HEK293 (cell line): ENCODE results near the gene SMC1B.

Source experiments
- CTCF ChIA-PET: fragments of 350-600 bp; formaldehyde crosslinking; extraction: SDS; loops from one replicate; lab custom pipeline; 2021; ENCODE audit warnings: antibody characterized with exemption; lab: Yijun Ruan, JAX
- POLR2A ChIA-PET: fragments of 300-600 bp; formaldehyde crosslinking; extraction: SDS; loops from one replicate; lab custom pipeline; 2020; ENCODE audit warnings: antibody characterized with exemption, inconsistent platforms; lab: Yijun Ruan, JAX
- H3K27ac ChIP-seq: fragments of 200-500 bp; sonication (Bioruptor generic); 2 replicates; pipeline ENCODE4 v1.5.1; 2014; ENCODE audit warnings: low read depth, low read length, control low read depth, inconsistent platforms; ENCODE audit errors: extremely low read depth
- H3K36me3 ChIP-seq, 2 experiments: fragments of 200-500 bp in 1 of 2; sonication (Bioruptor generic) in 1 of 2; 1 replicate in 1 of 2; 2 replicates in 1 of 2; pipeline ENCODE4 v1.5.1; 2014 to 2017; ENCODE audit warnings: inconsistent platforms in 2 of 2, low read length in 2 of 2; ENCODE audit not compliant: control insufficient read depth in 2 of 2, insufficient read depth in 1 of 2
- H3K4me1 ChIP-seq: fragments of 200-500 bp; sonication (Bioruptor generic); 2 replicates; pipeline ENCODE4 v1.5.1; 2014; ENCODE audit warnings: mild to moderate bottlenecking, low read length, inconsistent platforms; ENCODE audit not compliant: control insufficient read depth, insufficient read depth
- H3K4me3 ChIP-seq: 2 replicates; pipeline ENCODE4 v1.5.1; 2011; ENCODE audit warnings: low read depth, mild to moderate bottlenecking, control low read depth, low read length, moderate library complexity
- H3K9me3 ChIP-seq: fragments of 200-500 bp; sonication (Bioruptor generic); 2 replicates; pipeline ENCODE4 v1.5.1; 2014; ENCODE audit warnings: low read depth, low read length, inconsistent platforms; ENCODE audit not compliant: control insufficient read depth, insufficient read depth
- BCL11B ChIP-seq: fragments of 450-650 bp; formaldehyde crosslinking; IDR thresholded peaks from 2 replicates; pipeline ENCODE4 v1.5.1; 2016; ENCODE audit warnings: low read depth, missing biosample characterization, missing genetic modification characterization
- EGR2 ChIP-seq: fragments of 450-650 bp; formaldehyde crosslinking; IDR thresholded peaks from 2 replicates; pipeline ENCODE4 v1.5.1; 2016; ENCODE audit warnings: low read depth, missing biosample characterization, missing genetic modification characterization
- IKZF3 ChIP-seq: fragments of 450-650 bp; IDR thresholded peaks from 2 replicates; pipeline ENCODE4 v1.5.0; 2018; ENCODE audit warnings: missing biosample characterization, mild to moderate bottlenecking, missing genetic modification characterization, moderate library complexity
- TRIM28 ChIP-seq: IDR thresholded peaks from 2 replicates; pipeline ENCODE4 v1.6.1; 2011; ENCODE audit warnings: low read length, control low read depth, borderline replicate concordance
- ZBTB1 ChIP-seq: fragments of 450-650 bp; formaldehyde crosslinking; IDR thresholded peaks from 2 replicates; pipeline ENCODE4 v1.5.1; 2016; ENCODE audit warnings: missing biosample characterization, missing genetic modification characterization
- ZFHX2 ChIP-seq: fragments of 450-650 bp; formaldehyde crosslinking; conservative IDR thresholded peaks from 2 replicates; pipeline ENCODE4 v1.5.1; 2016; ENCODE audit warnings: missing biosample characterization, missing genetic modification characterization
- ZNF214 ChIP-seq: fragments of 450-650 bp; formaldehyde crosslinking; IDR thresholded peaks from 2 replicates; pipeline ENCODE4 v1.5.1; 2017; ENCODE audit warnings: missing biosample characterization, mild to moderate bottlenecking, missing genetic modification characterization, borderline replicate concordance
- ZNF544 ChIP-seq: fragments of 450-650 bp; formaldehyde crosslinking; IDR thresholded peaks from 2 replicates; pipeline ENCODE4 v1.5.0; 2017; ENCODE audit warnings: missing biosample characterization, missing genetic modification characterization
- ZNF629 ChIP-seq: fragments of 450-650 bp; formaldehyde crosslinking; IDR thresholded peaks from 2 replicates; pipeline ENCODE4 v1.5.1; 2017; ENCODE audit warnings: missing biosample characterization, missing genetic modification characterization
- ZNF660 ChIP-seq: fragments of 450-650 bp; IDR thresholded peaks from 2 replicates; pipeline ENCODE4 v1.5.1; 2018; ENCODE audit warnings: missing biosample characterization, mild to moderate bottlenecking, missing genetic modification characterization
- ZNF76 ChIP-seq: fragments of 450-650 bp; formaldehyde crosslinking; IDR thresholded peaks from 2 replicates; pipeline ENCODE4; 2016; ENCODE audit warnings: low read depth, missing biosample characterization, missing genetic modification characterization, borderline replicate concordance
- ZSCAN30 ChIP-seq: fragments of 450-650 bp; IDR thresholded peaks from 2 replicates; pipeline ENCODE4 v1.5.1; 2018; ENCODE audit warnings: missing biosample characterization, mild to moderate bottlenecking, missing genetic modification characterization, moderate library complexity
- ZXDB ChIP-seq: fragments of 450-650 bp; formaldehyde crosslinking; IDR thresholded peaks from 2 replicates; pipeline ENCODE4 v1.5.1; 2016; ENCODE audit warnings: missing biosample characterization, missing genetic modification characterization
- TF ChIP-seq, protein P1 (sequence below): fragments of 450-650 bp; formaldehyde crosslinking; IDR thresholded peaks from 2 replicates; pipeline ENCODE4 v1.5.1; 2016; ENCODE audit warnings: missing biosample characterization, missing genetic modification characterization
- TF ChIP-seq, protein P2 (sequence below): fragments of 450-650 bp; formaldehyde crosslinking; IDR thresholded peaks from 2 replicates; pipeline ENCODE4 v1.5.1; 2016; ENCODE audit warnings: missing biosample characterization, missing genetic modification characterization
- TF ChIP-seq, protein P3 (sequence below): fragments of 450-650 bp; formaldehyde crosslinking; IDR thresholded peaks from 2 replicates; pipeline ENCODE4 v1.5.1; 2016; ENCODE audit warnings: missing biosample characterization, missing genetic modification characterization
- TF ChIP-seq, protein P4 (sequence below): fragments of 450-650 bp; formaldehyde crosslinking; IDR thresholded peaks from 2 replicates; pipeline ENCODE4 v1.5.1; 2016; ENCODE audit warnings: missing biosample characterization, missing genetic modification characterization
- TF ChIP-seq, protein P5 (sequence below): fragments of 450-650 bp; formaldehyde crosslinking; IDR thresholded peaks from 2 replicates; pipeline ENCODE4 v1.5.1; 2017; ENCODE audit warnings: missing biosample characterization, missing genetic modification characterization
- TF ChIP-seq, protein P6 (sequence below): fragments of 450-650 bp; IDR thresholded peaks from 2 replicates; pipeline ENCODE4 v1.5.1; 2018; ENCODE audit warnings: missing biosample characterization, mild to moderate bottlenecking, missing genetic modification characterization

The SMC1B gene

DNA sequence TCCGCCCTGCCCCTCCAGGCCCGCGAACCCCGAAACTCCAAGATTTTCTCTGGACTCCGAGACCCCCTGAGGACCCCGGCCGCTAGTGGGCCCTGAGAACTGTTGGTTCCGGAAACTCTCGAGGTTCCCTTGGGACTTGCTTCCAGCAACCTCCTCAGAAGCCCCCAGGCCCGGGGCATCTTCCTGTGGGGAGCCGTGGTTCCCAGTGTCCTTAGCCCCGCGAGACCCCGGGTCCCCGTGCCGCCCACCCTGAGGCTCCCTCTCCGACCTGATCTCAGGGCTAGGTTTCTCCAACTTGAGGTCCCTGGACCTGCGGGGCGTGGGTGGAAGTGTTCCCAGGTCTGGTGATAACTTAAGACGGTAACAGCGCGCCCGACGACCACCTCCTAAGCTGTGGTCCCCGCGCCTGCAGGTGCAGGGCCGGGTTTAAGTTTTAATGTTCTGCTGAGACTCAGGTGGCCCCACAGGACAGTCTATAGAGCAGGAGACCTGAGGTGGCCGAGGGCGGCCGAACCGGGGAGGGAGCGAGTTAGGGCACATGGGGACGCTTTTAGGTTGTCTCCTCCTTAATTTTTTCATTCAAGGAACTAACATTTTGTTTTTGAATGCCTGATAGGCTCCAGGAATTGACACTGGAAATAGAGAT, 102.9 kb downstream of the SMC1B start (continued):
- TF ChIP-seq, protein P1, sequence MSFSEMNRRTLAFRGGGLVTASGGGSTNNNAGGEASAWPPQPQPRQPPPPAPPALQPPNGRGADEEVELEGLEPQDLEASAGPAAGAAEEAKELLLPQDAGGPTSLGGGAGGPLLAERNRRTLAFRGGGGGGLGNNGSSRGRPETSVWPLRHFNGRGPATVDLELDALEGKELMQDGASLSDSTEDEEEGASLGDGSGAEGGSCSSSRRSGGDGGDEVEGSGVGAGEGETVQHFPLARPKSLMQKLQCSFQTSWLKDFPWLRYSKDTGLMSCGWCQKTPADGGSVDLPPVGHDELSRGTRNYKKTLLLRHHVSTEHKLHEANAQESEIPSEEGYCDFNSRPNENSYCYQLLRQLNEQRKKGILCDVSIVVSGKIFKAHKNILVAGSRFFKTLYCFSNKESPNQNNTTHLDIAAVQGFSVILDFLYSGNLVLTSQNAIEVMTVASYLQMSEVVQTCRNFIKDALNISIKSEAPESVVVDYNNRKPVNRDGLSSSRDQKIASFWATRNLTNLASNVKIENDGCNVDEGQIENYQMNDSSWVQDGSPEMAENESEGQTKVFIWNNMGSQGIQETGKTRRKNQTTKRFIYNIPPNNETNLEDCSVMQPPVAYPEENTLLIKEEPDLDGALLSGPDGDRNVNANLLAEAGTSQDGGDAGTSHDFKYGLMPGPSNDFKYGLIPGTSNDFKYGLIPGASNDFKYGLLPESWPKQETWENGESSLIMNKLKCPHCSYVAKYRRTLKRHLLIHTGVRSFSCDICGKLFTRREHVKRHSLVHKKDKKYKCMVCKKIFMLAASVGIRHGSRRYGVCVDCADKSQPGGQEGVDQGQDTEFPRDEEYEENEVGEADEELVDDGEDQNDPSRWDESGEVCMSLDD = peak; percentile 0; the same call in 1 of the 2 replicates
- TF ChIP-seq TRIM28 (no peak), ZNF214 (no peak), BCL11B (tag by site-specific recombination) (no peak), ZNF544 (tag by site-specific recombination) (no peak)
- TF ChIP-seq, protein P2, sequence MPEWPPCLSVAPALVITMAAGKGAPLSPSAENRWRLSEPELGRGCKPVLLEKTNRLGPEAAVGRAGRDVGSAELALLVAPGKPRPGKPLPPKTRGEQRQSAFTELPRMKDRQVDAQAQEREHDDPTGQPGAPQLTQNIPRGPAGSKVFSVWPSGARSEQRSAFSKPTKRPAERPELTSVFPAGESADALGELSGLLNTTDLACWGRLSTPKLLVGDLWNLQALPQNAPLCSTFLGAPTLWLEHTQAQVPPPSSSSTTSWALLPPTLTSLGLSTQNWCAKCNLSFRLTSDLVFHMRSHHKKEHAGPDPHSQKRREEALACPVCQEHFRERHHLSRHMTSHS (tag by site-specific recombination) = no peak

DNA sequence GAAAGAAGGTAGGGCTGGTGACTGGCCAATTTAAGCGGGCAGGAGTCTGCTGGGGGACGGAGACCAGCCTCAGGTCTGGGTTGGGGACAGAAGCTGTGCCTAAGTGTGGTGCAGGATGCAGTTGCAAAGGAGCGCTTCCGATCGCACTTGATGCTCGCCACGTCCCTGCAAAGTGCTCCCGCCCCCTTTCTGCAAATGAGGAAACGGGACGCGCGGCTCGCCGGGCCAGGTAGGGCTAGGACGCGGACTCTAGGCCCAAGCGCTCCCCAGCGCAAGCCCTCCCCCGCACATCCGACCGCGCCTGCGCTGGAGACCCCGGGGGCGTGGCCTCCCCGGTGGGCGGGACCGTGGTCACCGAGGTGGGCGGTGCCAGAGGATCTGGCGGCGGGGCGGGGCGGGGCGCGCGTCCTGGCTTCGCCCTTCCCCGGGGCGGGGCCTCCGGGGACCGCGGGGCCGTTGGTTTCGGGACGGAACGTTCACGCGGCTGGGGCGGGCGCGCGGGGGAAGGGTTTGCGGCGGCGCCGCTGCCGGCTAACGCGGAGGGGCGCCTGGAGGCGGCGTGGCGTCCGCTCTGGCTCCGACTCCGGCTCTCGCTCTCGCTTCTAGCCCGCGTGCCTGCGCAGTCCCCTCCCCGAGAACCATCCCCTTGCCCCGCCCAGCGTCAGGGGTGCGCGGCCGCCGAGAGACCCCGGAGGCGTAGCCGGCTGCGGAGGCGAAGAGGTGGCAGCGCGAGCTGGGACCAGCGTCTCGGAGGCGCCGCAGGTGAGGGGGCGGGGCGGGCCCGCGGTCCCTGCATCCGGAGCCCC, 103.8 kb downstream of the SMC1B start, which contains the start of gene FAM118A:
Gene FAM118A, plus strand, starts transcription at position 513 of the 806 bp plus-strand sequence. CDS start 12,446 bp downstream, outside the sequence.
- Histone ChIP-seq H3K27ac (peak within 1 kb of the TSS; percentile 71), H3K4me3 (peak within 1 kb of the TSS; percentile 78), H3K36me3 (peaks cover 0 to 8% of the 10 kb centered on the region in 2 experiments; a peak in 2 of 3 replicates), H3K4me1 (peaks cover 16% of the 10 kb centered on the region), H3K9me3 (no peaks in the 10 kb centered on the region)
- POLR2A ChIA-PET = no interaction called here
- CTCF ChIA-PET = no interaction called here
- TF ChIP-seq ZSCAN30 (tag by site-specific recombination) = peak; percentile 93
- TF ChIP-seq EGR2 (tag by site-specific recombination) = peak; percentile 45
- TF ChIP-seq, protein P3, sequence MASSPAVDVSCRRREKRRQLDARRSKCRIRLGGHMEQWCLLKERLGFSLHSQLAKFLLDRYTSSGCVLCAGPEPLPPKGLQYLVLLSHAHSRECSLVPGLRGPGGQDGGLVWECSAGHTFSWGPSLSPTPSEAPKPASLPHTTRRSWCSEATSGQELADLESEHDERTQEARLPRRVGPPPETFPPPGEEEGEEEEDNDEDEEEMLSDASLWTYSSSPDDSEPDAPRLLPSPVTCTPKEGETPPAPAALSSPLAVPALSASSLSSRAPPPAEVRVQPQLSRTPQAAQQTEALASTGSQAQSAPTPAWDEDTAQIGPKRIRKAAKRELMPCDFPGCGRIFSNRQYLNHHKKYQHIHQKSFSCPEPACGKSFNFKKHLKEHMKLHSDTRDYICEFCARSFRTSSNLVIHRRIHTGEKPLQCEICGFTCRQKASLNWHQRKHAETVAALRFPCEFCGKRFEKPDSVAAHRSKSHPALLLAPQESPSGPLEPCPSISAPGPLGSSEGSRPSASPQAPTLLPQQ (tag by site-specific recombination) = peak; percentile 85
- TF ChIP-seq, protein P4, sequence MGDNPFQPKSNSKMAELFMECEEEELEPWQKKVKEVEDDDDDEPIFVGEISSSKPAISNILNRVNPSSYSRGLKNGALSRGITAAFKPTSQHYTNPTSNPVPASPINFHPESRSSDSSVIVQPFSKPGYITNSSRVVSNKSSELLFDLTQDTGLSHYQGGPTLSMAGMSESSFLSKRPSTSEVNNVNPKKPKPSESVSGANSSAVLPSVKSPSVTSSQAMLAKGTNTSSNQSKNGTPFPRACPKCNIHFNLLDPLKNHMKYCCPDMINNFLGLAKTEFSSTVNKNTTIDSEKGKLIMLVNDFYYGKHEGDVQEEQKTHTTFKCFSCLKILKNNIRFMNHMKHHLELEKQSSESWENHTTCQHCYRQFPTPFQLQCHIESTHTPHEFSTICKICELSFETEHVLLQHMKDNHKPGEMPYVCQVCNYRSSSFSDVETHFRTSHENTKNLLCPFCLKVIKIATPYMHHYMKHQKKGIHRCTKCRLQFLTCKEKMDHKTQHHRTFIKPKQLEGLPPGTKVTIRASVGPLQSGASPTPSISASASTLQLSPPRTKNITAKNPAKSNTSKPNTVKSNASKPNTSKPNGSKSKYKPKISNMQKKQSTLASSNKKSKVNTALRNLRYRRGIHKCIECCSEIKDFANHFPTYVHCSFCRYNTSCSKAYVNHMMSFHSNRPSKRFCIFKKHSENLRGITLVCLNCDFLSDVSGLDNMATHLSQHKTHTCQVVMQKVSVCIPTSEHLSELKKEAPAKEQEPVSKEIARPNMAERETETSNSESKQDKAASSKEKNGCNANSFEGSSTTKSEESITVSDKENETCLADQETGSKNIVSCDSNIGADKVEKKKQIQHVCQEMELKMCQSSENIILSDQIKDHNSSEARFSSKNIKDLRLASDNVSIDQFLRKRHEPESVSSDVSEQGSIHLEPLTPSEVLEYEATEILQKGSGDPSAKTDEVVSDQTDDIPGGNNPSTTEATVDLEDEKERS (tag by site-specific recombination) = no peak
- TF ChIP-seq ZFHX2 = peak; percentile 71
- TF ChIP-seq, protein P2 (tag by site-specific recombination) = no peak
- TF ChIP-seq ZNF660 (tag by site-specific recombination) = peak; percentile 93
- TF ChIP-seq ZNF76 (tag by site-specific recombination) = peak; percentile 46; the same call in 1 of the 2 replicates
- peak; percentile 57; the same call in 1 of the 2 replicates for TF ChIP-seq IKZF3 (tag by site-specific recombination)
- no peak for TF ChIP-seq ZBTB1 (tag by site-specific recombination)
- TF ChIP-seq, protein P5, sequence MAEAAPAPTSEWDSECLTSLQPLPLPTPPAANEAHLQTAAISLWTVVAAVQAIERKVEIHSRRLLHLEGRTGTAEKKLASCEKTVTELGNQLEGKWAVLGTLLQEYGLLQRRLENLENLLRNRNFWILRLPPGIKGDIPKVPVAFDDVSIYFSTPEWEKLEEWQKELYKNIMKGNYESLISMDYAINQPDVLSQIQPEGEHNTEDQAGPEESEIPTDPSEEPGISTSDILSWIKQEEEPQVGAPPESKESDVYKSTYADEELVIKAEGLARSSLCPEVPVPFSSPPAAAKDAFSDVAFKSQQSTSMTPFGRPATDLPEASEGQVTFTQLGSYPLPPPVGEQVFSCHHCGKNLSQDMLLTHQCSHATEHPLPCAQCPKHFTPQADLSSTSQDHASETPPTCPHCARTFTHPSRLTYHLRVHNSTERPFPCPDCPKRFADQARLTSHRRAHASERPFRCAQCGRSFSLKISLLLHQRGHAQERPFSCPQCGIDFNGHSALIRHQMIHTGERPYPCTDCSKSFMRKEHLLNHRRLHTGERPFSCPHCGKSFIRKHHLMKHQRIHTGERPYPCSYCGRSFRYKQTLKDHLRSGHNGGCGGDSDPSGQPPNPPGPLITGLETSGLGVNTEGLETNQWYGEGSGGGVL = peak; percentile 72; the same call in 1 of the 2 replicates
- peak; percentile 86 for TF ChIP-seq ZXDB
- TF ChIP-seq ZNF629 (tag by site-specific recombination) = 0 out of 2 replicates have a peak, but pooled peaks have one; percentile 7
- TF ChIP-seq, protein P6, sequence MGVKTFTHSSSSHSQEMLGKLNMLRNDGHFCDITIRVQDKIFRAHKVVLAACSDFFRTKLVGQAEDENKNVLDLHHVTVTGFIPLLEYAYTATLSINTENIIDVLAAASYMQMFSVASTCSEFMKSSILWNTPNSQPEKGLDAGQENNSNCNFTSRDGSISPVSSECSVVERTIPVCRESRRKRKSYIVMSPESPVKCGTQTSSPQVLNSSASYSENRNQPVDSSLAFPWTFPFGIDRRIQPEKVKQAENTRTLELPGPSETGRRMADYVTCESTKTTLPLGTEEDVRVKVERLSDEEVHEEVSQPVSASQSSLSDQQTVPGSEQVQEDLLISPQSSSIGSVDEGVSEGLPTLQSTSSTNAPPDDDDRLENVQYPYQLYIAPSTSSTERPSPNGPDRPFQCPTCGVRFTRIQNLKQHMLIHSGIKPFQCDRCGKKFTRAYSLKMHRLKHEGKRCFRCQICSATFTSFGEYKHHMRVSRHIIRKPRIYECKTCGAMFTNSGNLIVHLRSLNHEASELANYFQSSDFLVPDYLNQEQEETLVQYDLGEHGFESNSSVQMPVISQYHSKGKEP (tag by site-specific recombination) = peak; percentile 35; the same call in 1 of the 2 replicates
